Mucosa of gallbladder (tissue), 1 donor: ENCODE measurements around the gene CCL21. TPM values are rescaled to one million over a fixed set of nuclear protein-coding genes. Genes with fewer than 3 reads are reported as not detected.
A peak's percentile ranks its signal among the peaks of the same experiment; 100 is the strongest.
"Not testable (repeated sequence)": the region's sequence is repeated elsewhere in the genome, so short reads cannot be mapped to it uniquely, and the experiment has no call there.

Experiments used
- DNase-seq: peaks from one replicate; pipeline ENCODE4 v3.0.0-alpha.2; 2020; ENCODE audit warnings: low spot score
- total RNA-seq: library from RNA; stranded (reverse); gene quantifications from one replicate; pipeline ENCODE4 v1.2.1, GENCODE V29; 2021
- donor health status: DM: no; HTN: no; CAD: no.

Gene CCL21, protein sequence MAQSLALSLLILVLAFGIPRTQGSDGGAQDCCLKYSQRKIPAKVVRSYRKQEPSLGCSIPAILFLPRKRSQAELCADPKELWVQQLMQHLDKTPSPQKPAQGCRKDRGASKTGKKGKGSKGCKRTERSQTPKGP
- total RNA-seq: 30.2 TPM

DNA sequence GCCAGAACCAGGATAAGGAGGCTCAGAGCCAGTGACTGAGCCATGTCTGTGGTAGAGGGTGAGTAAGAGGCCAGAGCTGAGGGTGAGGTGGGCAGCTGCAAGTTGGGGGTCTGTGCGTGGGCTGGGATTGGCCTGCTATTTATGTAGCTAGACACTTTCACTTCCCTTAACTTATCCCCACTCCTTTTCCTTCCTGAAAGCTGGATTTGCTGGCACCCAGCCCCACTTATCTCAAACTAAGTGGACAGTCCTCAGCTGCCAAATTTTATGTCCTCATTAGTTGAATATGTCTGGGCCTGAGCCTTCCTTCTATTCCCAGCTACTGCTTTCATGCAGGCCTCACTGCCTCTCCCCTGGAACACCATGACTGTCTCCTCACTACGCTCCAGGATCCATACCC is at the start of gene CCL21:
TSS of gene CCL21 (minus strand) at position 114 of the 400 bp plus-strand sequence. CDS start at position 44, 70 bp downstream.
- DNase-seq: no peak

DNA sequence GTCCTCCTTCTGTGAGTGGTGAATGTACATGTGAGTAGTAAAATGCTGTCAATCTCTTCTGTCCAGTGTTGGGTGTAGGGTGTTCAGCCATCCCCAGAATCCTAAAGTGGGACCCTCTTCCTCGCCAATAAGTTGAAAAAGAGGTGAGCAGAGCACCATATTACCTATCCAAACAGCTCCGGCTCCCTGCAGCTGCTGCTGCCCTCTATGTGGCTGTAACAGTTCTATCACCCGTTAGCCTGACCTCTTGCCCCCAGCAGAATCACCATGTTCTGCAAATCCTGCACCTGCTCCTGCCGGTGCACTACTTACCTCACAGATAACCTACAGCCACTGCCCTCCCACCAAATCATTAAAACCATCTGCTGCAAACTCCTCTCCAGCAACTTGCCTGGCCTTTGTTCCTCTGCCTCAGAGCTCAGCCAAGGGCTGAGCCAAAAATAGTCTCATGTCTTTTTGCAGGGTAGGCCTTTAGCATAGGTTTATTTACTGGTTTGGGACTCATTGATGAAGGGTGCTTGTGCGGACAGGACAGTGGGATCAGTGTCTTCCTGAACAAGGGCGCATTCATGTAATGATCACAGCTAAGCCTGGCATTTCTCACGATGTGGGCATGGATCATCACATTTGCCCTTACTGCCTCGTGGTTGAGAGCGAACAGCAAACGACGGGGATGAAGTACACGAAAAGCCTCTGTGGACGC is 49.6 kb upstream of the CCL21 start:
- no peak for DNase-seq

DNA sequence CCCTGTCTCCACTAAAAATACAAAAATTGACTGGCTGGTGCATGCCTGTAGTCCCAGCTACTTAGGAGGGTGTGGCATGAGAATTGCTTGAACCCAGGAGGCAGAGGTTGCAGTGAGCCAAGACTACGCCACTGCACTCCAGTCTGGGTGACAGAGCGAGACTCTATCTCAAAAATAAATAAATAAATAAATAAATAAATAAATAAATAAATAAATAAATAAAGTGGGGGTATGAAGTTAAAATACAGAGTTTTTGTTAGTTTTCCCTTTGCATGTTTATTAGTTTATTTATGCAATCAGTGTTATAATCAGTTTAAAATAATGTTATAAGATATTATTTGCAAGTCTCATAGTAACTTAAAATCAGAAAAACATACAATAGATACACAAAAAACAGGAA is 40.4 kb upstream of the CCL21 start:
- DNase-seq: not testable (repeated sequence)

DNA sequence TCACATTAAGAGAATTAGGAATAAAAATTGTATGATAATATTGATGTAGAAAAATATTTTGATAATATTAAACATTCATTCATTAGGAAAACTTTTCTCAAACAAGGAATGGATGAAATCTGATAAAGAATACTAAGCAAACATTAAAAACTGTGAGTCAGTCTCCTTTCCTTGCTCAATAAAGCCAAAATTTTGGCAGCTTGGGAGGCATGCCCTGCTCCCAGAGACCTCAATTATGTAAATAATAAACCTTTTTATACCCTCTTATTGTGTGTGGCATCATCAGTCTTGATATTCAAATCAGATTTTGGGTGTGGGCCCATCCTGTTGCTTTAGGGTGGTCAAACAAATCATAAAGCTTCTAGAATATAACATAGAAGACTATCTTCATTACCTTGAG is 36.6 kb upstream of the CCL21 start:
- DNase-seq: no peak

DNA sequence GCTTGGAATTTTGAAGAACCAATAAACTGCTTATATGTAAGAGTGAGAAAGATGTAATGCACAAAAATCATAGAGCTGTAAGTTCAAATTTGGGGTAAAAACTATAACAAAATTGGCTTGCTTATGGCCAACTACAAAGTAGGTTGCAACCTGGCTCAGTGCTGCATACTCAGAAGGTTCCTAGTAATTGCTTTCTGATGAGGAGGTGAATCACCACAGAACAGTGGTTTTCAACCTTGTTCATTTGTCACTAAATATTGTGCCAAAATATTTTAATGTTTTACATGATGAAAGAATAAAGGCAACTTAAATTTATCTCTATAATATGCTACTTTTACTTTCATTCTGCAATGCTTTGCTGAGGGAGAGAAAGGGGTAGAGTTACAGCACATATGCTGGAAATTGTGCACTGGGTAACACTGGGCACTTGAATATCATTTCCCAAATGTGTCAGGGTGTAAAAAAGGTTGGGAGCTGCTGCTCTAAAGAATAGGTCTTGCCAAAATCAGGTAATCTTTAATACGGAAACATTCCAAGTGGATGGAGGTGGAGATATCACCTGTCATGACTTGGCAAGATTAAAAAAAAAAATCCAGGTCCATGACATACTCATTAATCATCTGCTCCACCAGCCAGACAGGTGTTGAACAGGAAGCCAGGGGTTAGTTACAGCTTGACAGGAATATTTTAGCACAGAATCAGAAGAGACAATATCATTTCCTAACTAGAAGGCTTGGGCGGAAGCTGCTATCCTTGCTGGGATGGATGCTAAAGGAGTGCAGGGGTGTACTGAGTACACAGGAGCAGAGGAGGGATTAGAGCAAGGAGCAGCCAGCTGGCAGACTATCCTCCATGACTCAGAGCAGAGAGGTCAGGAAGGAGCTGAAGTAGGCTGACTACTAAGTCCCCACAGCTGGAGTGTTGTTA is 34.6 kb upstream of the CCL21 start:
- peak; percentile 15 for DNase-seq

DNA sequence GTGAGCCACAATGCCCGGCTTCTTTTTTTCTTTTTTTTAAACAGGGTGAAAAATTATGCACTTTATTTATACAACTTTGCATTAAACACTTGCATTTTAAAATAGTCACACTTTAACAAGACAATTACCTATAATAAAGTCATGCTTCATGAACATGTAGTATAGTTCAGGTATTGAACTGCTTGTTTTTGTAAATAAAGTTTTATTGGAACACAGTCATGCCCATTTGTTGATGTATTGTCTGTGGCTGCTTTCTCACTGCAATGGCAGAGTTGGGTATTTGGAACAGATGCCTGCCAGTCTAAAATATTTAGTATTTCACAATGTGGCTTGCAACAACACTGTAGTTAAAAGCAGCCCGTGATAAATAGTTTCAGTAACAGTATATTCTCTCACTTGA is 32.8 kb upstream of the CCL21 start:
- DNase-seq: no peak

DNA sequence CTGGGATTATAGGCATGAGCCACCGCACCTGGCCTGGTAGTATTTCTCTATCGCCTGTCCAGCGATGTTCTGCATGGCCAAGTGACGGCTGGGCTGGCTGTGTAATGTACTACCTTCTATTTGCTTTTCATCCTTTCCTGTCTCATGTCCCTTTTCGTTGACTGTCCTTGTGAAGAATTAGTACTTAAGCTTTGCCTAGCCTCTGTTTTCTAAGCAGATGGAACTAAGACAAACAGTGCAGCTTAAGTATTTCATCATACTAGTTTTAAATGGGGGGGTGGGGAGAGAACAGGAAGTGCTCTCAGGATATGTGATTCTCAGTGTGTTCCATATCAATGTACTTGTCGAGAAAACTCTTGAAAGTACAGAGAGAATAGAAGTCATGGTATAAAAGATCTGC is 31.7 kb upstream of the CCL21 start:
- DNase-seq: no peak

DNA sequence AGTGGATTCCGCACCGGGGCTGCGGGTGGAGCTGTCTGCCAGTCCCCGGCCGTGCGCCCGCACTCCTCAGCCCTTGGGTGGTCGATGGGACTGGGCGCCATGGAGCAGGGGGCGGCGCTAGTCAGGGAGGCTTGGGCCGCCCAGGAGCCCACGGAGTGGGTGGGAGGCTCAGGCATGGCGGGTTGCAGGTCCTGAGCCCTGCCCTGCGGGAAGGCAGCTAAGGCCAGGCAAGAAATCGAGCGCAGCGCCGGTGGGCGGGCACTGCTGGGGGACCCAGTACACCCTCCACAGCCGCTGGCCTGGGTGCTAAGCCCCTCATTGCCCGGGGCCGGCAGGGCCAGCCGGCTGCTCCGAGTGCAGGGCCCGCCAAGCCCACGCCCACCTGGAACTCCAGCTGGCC is 30.2 kb upstream of the CCL21 start:
- not testable (repeated sequence) for DNase-seq

DNA sequence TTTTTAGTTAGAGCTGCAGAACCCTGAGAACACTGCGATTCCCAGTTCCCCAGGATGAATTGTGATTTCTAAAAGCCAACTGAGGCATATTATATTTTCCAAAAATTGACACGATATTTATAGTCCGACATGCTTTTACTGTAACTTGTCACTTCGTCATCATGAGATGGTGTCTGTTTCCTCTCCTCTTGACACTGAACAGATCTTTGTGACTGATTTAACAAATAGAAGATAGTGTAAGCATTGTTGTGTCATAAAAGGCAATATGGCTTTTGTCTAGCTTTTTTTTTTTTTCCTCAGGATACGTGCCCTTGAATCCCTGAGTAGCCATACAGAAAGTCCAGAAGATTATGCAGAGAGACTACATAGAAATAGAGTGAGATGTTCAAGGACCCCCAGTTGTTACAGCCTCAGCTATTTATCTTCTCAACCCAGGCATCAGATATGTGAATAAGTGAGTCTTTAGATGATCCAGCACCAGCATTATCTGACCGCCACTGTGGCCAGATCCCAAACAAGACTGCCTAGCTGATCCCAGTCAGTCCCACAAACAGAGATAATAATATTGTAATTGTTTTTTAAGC is 27.8 kb upstream of the CCL21 start:
- no peak for DNase-seq

DNA sequence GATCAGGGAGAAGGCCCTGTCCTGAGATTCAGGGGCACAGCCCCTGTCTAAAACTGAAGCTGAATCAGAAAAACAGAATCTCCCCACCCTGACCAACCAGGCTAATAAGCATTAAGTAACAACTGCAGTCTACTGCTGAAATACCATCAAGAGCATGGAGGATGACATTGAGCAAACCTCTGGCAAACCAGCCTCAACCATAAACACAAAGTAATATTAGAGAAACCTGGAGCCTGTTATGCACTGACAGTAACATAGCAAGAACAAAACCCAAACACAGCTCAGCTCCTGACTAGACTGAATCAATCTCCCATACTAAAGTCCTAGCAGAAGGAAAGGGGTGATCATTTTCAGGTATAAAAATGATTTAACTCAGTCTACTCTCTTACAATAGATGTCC is 24.8 kb upstream of the CCL21 start:
- no peak for DNase-seq

DNA sequence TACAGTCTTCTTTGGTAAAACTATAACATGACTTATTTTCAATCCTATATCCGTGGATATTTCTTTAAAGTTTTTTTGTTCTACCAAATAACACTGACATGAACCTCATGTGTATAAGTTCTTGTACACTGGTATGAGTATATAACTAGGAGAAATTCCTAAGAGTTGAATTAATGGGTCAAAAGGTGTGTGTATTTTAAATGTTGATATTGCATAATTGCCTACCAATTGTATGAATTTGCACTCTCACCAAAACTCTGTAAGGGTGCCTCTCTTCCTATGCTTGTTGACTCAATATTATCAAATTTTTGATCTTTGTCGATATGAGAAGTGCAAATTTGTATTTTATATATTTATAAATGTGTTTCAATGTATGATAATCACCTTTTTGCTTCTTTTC is 22.9 kb upstream of the CCL21 start:
- DNase-seq: no peak

DNA sequence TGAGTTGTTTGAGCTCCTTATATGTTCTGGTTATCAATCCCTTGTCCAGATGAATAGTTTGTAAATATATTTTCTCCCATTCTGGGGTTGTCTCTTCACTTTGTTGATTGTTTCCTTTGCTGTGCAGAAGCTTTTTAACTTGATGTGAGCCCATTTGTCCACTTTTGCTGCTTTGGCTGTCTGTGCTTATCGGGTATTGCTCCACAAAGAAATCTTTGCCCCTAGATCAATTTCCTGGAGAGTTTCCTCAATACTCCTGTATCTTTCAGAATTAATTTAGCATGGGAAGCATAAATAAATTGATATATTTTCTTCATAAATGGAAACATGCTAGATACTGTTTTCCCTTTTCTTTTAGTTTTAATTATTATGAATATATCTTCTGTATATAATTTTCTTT is 22.5 kb upstream of the CCL21 start:
- DNase-seq: no peak

DNA sequence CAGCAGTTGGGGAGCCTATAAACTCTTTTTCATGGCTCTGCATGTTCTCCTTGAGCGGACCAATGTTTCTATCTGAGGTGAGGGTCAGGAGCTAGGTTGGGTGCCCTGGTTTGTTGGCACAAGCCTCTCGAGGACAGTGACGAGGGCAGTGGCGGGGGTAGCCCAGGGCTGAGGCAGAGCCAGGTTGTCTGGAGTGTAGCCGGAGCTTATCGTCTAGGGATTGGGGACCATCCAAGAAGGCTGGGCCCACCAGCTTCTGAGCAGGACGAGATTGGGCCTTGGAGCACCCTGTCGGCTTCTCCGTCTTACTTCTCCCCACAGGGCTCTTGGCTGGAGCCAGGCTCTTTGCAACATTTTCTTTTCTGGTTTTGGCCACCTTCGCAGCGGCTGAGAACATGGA is 13.2 kb upstream of the CCL21 start:
- DNase-seq: no peak

DNA sequence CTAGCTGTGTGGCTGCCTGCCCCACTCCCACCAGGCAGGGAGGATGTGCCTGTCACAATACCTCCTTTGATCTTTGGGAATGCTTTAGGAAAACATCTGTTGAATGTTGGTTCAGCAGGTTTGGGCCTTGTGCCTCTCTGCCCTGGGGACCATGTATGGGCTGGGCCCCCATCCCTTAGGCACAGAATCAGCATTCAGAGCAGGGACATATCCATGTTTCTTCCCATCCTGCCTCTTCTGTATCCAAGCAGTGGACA is 9.8 kb upstream of the CCL21 start:
- DNase-seq: not testable (repeated sequence)

DNA sequence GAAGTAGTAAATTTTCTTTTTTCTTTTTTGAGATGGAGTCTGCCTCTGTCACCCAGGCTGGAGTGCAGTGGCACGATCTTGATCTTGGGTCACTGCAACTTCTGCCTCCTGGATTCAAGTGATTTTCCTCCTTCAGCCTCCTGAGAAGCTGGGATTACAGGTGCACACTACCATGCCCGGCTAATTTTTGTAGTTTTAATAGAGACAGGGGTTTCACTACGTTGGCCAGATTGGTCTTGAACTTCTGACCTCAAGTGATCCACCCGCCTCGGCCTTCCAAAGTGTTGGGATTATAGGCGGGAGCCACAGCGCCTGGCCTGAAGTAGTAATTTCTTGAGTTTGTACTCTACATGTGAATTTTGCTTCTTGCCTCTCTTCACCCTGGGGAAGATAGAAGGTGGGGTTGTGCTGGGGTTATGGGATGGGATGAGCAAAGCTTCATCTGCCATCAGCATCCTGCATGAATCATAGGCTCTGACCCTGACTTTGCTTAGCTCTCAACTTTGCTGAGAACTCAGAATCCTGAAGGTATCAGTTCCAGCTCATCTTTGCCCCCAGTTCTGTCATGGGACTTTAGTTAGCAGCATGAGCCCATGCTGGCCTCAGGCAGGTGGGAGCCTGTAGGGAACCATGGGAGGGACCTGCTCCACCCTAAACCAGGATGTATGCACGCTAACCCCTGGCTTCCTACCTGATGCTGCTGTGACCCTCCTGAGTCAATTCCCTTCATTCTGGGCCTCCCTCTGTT is 9.3 kb upstream of the CCL21 start:
- no peak for DNase-seq

DNA sequence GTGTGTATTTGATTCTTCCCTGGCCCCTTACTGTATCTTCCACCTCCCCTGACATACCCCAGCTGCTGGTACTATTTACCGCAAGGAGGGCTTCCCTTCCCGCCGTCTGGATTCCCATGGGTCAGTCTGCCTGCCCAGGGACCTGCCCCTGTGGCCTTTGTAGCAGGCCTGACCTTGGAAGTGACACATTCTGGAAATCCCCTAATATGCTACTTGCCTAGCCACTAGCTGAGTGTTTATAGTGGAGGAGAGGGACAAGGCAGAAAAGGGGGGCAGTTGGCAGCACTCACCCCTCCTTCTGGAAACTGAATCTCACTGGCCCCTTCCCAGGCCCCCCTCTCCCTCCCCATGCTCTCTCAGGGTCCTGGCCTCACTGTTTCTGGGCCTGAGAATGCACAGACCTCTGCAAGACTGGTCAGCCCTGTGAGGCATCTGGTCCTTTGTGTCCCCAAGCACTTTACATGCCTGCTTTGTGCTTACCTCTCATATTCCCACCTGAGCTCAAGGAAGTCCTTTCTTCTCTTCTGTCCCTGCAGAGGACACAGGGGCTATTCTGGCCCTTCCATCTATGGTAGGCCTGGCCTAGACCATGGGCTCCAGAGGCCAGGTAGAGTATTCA is 8.2 kb upstream of the CCL21 start:
- no peak for DNase-seq

DNA sequence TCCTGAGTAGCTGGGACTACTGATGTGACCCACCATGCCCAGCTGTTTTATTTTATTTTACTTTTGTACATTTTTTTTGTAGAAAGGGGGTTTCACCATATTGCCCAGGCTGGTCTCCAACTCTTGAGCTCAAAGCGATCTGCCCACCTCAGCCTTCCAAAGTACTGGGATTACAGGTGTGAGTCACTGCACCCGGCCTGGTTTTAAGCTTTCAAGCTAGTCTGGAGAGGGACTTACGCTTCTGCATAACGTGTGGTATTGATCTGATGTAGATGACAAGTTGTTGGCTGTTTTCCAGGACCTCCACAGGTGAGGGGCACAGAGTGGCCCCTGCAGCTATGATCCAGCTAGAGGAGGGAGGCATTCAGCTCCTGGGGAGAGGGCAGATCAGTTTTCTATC is 6.8 kb upstream of the CCL21 start:
- no peak for DNase-seq

DNA sequence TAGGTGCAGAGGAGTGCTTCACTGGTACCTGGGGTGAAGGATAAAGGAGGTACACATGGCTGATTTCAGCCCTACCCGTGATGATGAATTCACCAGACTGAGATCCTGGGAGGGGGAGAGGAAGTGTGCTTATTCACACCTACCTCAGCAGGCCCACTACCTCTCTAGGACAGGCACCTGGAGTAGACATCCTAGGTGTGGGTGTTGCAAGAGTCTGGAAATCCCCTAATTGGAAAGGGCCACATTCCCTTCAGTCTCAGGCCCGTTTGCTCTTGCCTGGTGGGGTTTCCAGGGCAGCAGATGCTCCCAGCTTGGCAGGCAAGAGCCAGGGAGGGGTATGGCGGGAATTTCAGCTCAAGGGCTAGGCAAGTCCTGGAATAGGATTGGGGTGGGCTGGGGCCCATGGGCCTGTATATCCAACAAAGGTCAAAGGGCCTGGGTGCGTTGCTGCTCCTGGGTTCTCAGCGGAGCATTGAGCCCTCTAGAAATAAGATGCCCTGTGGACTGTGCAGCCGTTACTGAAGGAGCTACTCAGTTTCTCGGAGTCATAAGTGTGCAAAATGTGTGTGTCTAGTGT is 5.8 kb upstream of the CCL21 start:
- DNase-seq: no peak

DNA sequence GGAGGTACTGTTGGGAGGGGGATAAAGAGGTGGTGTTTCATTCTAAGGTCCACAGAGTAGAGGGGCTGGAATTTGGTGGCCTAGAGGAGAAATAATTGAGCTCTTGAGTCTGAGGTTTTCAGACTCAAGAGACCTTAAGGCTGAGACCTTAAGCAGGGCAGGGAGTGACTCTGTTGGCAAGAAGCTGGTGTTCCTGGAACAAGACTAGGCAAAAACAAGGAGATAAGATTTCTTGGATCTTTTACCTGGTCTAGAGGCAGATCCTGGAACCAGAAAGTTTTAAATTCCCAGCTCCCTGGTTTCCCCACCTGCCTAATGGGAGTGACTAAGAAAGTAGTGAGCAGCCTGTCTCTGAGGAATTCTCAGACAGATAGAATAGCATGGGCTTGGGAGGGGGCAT is 4.1 kb upstream of the CCL21 start:
- DNase-seq: no peak

DNA sequence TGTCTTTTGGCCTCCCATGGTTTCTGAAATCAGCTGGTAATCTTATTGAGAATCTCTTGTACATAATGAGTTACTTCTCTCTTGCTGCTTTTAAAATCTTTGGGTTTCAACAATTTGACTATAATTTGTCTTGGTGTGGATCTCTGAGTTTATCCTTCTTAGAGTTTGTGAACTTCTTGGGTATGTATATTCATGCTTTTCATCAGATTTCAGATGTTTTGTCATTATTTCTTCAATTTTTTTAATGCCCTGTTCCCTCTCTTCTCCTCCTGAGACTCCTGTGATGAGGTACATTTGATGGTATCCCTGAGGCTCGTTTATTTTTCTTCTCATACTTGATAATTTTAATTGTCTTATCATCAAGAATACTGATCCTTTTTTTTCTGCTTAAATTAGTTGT is 2.2 kb upstream of the CCL21 start:
- no peak for DNase-seq
